NCI-H2227 (cell line): ENCODE measurements around the gene ADIRF.

Source experiments
- DNase-seq: peaks from one replicate; lab custom pipeline; 2025; ENCODE audit not compliant: unreplicated experiment; lab: John Stamatoyannopoulos, UW

Gene ADIRF

DNA sequence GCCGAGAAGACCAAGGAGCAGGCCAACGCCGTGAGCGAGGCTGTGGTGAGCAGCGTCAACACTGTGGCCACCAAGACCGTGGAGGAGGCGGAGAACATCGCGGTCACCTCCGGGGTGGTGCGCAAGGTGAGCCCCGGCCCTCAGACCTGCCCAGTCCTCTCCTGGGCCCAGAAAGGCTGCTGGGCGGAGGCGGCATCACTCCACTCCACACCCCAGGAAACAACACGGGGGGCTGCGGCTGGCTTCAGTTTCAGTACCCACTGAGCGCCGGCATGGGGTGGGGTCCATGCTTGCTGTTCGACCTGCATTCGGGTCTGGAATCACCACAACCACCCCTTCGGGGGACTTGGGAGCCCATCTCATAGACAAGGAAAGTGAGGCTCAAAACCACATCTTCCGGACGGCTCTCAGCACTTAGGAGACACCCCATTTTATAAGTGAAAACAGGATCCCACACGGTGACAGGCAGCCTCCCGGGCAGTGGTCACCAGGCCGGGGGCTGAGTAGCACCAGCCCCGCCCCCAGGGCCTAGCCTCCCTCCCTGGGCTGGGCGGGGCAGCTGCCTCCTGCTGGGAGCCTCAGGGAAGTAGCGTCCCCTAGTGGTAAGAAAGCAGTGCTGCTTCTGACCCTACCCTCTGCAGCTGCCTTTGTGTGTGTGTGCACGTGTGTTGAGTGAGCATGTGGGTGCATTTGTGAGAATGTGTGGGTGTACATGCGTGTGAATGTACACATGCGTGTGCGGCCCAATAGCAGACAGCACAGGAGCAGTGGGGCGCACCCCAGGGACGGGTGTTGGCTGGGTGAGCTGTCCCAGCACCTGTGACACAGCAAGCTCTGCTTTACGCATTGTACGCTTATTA is 8.0 kb upstream of the ADIRF start:
- no peak for DNase-seq

DNA sequence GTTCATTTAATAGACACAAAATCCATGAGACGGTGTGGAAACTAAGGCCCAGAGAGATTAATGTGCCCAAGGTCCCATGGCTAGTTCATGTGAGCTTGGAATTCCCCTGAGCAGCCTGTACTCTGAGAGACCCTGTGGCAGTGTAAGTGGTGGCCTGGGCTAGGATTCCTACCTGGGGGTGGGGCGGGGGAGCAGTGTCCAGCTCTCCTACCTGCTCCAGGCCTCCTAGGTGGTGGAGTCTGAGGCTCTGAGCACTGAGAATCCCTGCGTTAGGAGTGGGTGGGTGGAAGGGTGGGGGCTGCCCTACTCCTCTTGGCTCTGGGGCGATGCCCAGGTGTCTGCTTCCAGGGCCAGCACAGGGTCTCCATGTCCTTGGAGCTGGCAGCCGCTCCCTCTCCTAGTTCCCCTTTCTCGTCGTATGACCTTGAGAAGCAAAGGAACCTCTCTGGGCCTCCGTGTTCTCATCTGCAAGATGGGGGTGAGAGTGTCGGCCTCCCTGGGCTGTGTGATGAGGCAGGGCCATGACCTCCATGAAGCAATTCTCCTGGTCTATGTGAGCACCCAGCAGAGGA is 7.3 kb upstream of the ADIRF start:
- no peak for DNase-seq

DNA sequence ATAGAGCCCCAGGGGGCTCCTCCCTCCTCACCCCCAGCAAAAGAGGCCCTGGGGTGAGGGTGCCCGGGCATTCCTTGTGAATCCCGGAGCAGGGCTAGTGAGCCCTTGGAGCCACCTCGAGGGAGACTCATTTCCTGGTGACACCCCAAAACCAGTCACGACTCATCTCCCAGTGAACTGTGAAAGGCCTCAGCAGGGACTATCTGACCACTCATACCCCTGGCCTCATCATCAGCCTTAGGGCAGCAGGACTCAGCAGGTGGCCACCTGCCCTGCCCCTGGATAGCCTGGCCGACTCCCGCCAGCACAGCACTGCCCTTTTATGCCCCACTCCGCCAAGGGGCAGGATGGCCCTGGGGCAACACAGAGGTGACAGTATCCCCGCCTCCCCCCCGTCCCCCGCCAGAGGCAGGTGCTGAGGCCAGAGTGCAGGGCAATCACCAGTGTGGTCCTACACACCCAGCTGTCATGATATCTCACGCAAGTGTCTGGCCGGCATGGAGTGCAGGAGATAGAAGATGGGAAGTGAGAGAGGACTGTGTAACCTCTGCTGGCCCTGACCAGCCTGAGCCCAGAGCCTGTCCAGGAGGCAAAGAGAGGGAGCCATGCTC is 6.7 kb upstream of the ADIRF start:
- no peak for DNase-seq

DNA sequence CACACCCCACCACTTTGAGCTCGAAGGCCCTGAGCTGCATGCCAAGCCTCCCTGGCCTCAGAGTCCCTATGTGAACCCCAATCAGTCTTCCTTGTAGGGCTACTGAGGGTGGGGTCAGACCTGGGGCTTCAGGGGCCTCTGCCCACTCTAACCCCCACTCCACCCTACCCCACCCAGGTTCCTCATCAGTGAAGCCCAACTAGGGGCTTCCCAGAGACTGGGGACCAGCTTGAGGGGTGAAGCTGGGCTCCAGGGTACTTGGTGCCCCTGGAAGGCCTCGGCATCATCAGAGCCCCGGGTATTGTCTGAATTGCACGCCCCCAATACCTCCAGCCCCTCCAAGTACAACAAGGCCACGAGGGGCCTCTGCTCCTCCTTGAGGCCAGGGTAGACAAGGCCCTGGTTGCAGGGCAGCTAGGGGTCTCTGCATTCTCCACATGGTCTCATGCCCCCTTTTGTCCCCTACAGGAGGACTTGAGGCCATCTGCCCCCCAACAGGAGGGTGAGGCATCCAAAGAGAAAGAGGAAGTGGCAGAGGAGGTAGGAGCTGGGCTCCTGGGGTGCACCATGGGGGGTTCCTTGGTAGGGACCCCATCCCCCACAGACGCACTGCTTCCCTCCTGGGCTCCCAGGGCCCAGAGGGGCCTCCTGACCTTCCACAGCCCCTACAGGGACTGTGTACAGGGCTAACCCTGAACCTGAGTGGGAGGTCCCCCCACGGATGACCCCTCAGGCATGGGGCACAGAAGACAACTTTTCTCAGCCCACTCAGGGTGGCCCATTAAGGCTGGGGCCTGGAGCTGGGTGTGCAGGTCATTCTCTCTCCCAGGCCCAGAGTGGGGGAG is 5.9 kb upstream of the ADIRF start:
- DNase-seq, result no peak

DNA sequence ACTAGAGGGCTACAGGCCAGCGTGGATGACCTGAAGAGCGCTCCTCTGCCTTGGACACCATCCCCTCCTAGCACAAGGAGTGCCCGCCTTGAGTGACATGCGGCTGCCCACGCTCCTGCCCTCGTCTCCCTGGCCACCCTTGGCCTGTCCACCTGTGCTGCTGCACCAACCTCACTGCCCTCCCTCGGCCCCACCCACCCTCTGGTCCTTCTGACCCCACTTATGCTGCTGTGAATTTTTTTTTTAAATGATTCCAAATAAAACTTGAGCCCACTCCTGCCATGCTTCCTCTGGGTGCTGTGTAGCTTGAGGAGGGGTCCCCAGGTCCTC is 5.3 kb upstream of the ADIRF start:
- DNase-seq, result no peak

DNA sequence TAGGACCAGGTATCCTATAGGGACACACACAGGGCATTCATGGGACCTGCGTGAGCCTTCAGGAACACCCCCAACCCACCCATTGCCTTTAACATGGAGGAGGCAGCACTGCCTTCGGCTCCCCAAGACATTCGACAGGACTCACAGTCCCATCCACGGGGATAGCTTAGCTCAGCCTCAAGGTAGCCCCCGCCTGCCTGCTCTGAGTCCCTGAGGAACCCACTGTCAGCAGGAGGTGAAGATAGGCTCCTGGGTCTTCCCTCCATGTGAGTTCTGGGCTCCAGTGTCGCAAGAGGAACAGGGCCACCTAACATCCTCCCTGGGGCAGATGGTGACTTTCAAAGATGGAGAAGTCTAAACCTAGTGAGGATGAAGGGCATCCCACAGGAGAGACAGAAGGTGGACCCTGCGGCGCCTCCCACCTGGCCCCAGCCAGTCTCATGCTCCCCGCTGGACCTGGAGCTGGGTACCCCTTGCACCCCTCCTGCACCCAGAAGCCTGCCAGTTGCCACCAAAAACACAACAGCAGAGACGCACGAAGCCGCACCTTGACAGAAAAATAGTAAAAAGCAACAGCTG is 4.9 kb upstream of the ADIRF start:
- no peak for DNase-seq

DNA sequence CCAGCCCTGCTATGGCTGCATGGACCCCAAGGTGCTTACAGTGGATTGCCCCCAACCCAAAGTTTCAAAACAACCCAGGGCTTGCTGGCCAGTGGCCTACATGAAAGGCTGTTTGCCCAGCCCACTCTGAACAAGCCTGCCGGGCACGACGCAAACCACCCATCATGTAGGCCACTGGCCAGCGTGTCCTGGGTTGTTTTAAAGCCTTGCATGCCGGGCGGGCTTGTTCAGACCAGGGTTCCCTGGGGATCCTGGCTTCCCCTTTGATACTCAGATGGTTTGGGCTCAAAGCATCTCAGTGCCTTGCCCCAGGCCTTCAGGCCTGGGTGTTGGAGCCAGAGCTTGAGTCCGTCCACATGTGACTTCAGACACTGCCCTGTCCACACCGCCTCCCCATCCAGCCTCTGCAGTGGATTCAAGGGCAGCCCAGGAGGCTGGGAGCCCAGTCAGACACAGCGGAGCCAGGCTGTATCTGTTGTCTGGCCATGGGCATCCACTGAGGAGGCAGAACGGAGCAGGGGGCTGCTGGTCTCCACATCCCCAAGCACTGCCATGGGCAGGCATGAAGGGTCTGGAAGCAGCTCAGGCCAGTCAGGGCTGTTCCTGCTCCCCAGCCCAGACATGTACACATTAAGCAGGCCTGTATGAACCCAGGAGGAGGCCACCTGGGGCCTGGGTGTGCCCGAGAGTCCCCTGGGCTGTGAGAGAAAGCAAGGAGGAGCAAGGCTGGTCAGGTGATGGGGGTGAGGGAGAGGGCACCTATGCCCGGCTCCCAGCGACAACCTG is 4.0 kb upstream of the ADIRF start:
- no peak for DNase-seq

DNA sequence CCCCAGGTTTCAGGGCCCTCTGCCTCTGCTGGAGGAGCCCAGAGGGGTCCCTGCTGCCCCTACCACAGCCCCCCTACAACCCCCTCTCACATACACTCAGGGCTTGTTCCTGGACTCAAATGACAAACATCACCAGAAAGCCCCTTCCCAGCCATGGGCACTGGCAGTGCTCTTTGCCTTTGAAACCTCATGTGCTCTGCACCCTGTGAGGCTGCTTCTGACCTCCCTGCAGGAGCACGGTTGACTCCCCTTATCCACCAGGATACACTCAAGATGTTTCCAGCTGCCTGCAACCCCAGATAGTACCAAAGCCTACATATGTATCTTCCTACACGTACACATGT is 3.5 kb upstream of the ADIRF start:
- DNase-seq, result no peak

DNA sequence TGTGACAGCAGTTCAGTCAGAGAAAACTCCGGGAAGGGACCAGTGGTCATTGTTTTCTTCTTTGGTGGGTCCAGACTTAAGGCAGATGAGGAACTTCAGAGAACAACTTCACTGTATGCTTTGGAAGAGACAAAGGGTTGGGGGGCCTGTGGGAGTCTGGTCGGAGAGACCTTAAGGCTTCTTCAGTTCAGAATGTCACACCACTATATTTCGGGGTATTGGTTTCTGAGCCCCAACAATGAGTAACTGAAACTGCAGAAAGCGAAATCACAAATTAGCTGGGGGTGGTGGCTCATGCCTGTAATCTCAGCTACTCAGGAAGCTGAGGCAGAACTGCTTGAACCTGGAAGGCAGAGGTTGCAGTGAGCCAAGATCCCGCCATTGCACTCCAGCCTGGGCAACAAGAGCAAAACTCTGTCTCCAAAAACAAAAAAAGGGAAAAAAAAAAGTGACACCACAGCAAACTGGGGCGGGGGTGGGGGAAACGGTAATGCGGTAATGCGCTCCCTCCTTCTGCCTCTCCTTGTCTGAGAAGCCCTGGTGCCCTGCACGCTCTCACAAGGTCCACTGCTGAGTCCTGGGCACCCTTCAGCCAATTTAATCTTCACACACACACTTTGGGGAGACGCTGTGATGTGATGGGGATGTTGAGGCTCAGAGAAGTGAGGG is 2.2 kb upstream of the ADIRF start:
- no peak for DNase-seq

DNA sequence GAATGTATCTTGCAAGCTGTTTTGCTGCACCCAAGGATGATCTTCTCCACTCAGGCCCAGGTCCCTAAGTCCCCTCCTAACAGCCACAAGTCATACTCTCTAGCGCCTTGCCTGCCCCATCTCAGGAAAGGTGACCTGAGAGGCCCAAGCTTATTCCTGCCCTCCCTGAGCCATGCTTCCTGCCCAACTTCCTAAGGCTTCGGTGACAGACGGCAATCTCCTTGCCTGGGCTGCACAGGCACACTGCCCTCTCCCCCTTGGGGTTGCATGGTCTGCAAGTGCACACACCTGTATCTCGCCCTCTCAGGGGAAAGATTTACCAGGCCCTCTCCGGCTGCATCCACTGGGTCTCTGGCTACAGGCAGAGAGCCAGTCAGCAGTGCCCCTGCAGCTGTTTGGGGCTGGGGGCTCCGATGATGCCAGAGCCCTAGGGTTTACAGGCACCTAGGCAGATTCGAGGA is 771 bp upstream of the ADIRF start:
- no peak for DNase-seq

DNA sequence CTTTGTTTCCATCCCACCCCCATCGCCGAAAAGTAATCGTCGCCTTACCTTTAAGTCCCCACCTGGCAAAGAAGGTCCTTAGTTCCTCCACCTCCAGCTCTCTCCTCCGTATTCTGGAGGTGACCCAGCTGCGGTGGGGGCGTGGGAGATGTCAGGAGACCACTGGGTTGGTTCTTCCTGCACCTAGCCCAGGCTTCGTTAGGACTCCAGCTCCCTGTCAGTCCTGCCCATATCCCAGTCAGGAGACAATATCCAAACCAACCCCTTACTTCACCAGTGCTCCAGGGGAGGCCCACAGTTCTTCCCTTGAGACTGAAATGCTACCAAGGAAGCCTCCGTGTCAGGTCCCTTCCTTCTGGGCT is 693 bp downstream of the ADIRF start:
- DNase-seq, result no peak

DNA sequence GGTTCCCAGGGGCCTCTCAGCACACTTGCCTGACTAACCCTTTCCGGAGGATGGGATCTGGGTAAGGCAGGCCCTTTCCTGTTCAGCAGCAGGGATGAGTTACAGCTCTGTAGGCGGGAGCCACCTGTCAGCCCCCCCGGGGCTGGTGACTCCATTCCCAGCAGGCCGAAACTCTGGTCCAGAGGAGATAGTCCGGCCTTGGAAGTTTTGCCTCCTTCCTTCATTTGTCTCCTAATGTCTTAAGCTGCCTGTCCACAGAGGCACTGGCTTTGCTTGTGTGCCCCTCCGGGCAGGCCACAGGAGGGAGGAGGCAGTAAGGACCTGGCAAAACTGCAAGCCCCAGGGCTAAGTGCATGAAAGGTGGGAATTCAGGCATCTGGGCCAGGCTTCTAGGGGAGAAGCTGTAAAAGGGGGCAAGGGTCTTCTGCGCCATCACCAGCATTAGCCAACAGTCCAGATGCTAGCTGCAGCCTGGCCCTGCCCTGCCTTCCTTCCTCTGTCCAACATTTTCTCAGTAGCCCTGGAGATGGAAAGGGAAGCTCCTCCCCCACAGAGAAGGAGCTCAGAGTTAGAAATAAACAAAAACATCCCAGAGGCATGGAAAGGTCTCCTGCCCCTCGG is 1.2 kb downstream of the ADIRF start:
- no peak for DNase-seq

DNA sequence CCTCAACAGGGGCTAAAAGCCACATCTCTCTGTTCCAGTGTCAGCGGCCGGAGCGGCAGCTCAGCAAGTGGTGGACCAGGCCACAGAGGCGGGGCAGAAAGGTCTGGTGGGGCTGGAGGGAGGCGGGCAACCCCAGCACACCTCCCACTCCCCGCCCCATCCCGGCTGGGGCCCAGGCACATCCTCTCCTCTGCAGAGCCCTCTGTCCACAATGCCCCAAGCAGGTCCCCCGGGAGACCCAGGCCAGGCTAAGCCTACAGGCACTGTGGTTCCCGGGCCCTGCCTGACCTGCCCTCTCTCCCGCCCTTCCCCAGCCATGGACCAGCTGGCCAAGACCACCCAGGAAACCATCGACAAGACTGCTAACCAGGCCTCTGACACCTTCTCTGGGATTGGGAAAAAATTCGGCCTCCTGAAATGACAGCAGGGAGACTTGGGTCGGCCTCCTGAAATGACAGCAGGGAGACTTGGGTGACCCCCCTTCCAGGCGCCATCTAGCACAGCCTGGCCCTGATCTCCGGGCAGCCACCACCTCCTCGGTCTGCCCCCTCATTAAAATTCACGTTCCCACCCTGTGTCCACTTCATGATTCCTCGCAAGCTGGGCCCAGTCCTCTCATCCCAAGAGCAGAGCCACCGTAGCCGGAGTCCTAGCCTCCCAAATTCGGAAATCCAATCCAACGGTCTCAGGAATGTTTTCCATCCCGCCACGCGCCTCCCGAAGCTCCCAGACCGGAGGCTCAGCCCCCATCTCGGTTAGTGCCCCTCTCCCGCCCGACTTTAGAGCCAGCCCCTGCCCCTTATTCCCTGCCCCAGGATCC is 2.1 kb downstream of the ADIRF start:
- DNase-seq, result no peak

DNA sequence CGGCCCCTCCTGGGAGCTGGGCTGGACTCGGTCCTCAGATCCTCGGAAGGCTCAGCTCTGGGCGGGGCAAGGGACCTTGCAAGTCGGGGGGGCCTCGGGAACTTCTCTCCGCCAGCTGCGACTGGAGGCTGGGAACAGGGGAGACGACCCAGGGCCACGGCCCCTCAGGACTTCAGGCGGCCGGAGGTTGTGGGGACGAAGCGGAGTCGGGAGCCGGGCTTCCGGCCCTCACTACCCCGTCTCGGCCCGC is 2.6 kb downstream of the ADIRF start:
- DNase-seq, result peak; percentile 66

DNA sequence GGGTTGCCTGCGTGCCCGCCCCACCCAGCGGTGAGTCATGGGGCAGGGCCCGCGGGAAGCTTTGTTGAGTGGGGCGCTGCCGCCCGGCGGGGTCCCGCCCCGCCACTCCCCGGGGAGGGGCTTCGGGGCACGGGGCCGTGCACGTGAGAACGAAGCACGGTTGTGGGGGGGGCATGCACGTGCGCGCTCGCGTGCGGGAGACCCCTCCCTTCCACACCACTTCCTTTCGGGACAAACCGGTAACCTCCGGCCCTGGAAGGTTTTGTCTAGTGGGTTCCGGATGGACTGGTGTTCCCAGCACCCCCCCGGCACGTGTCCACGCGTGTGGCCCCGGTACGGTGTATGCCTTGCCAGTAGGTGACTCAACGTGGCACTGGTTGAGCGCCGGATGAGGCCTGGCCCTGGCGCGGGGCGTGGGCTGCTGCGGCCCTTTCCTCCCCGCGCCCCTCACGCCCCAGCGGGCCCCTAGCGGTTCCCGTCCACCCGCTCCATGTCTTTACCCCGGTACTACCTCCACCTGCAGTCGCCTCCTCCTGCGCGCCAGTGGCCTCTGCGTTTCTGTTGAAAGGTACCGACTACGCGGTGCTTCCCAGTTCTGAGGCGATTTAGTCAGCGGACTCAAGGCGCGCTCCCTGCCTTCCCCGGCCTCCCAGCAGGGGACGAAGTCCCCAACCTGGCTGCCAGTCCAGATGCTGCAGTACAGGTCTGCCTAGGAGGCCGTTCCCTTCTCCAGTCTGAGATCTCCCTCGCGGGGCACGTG is 3.1 kb downstream of the ADIRF start:
- peak; percentile 85 for DNase-seq

DNA sequence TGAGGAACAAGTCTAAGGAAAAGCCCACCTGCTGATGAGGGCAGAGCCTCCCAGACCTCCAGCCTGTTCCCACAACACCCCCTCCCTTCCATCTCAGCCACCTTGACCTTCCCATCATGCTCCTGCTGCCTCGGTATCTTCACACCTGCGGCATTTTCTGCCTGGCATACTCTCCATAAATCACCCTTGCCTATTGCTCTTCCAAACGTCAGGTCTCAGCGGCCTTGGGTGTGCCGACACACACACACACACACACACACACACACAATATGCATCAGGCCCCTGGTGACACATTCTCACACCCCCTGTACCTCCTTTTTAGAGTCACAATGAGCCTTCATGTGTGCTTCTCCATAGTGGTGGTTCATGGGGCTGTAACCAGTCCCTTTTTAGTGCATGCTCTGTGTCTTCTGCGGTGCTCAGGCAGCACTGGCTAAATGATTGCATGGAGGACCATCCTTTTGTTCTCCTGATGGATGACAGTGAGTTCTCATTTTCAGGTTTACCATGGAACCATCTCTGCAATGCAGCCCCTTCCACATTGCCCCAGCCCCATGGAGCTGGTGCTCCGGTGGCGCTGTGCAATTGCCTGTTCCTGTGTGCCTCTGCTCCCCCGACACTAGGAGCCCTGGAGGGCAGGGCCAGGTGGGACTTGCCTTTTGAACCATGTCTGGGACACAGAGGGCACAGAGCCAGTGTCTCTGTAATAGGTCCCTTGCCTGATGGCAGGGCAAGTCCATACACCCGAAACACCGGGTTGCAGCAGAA is 4.5 kb downstream of the ADIRF start:
- no peak for DNase-seq

DNA sequence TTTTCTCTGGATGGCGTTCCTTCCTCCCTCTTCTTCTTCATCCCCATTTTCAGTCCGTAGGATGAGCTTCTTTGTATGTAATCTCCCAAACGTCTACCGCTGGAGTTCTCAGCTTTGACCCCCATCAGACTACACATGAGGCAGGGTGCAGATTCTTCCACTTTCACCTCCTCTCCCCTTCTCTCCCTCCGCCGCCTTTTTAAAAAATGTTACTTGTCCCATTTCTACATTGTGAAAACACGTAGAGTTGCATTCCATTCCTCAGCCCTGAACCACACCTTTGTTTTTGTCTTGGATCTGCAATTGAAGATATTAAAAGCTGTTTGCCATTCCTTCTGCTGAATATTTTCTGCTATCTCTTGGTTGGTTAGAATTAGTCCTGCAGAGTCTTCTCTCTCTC is 6.2 kb downstream of the ADIRF start:
- DNase-seq, result no peak
